Colonic mucosa (tissue), 4 donors: ENCODE results near the gene RASAL2. TPM values are rescaled to one million over a fixed set of nuclear protein-coding genes. Genes with fewer than 3 reads are reported as not detected.

Source experiments
- DNase-seq: peaks from one replicate; pipeline ENCODE4 v3.0.0-alpha.2; 2020
- H3K27ac ChIP-seq: fragments of 200-600 bp; one replicate; pipeline ENCODE4 v1.8.0; 2021
- H3K27me3 ChIP-seq: fragments of 200-600 bp; one replicate; pipeline ENCODE4 v1.8.0; 2021
- H3K36me3 ChIP-seq: fragments of 200-600 bp; one replicate; pipeline ENCODE4 v1.8.0; 2021
- H3K4me1 ChIP-seq: fragments of 200-600 bp; one replicate; pipeline ENCODE4 v1.8.0; 2021; ENCODE audit warnings: mild to moderate bottlenecking
- H3K4me3 ChIP-seq: fragments of 200-600 bp; one replicate; pipeline ENCODE4 v1.8.0; 2021
- H3K9ac ChIP-seq, 2 donors: one replicate each; pipeline ENCODE4 v1.7.0; 2013; ENCODE audit warnings: control low read depth in 2 of 2, low read depth in 2 of 2, low read length in 2 of 2
- H3K9me3 ChIP-seq: fragments of 200-600 bp; one replicate; pipeline ENCODE4 v1.8.0; 2021
- CTCF ChIP-seq: fragments of 200-600 bp; IDR thresholded peaks from one replicate; pipeline ENCODE4 v1.8.0; 2022; ENCODE audit warnings: antibody characterized with exemption, mild to moderate bottlenecking
- intact Hi-C: fragments of 100-400 bp; cut with DNase I; formaldehyde crosslinking; loops from one replicate; pipeline ENCODE4 v1.14.1; 2022
- total RNA-seq, 2 donors: library from RNA; stranded (reverse); fragmentation: NEBNext Ultra II Directional in 1 of 2; extraction: Animal tissue kit (Norgen Biotek cat#: 25700) in 1 of 2; gene quantifications; one replicate each; pipeline ENCODE4 v1.2.1, GENCODE V29; 2021
- donor health status: healthy.
- donor health status: DM: no; HTN: no; CAD: no.
- donor health status: DM: no; HTN: no; CAD: no.

RASAL2 gene
- total RNA-seq, 2 donors from 2014 or later: 9.7 to 11.8 TPM

- H3K27ac ChIP-seq: no peak overlapping the region
Measured at GRCh38 chr1:178155481-178156255, 61.8 kb downstream of the RASAL2 start.

GRCh38 chr1:178160736-178161475 is 67.0 kb downstream of the RASAL2 start:
- no peak overlapping the region for H3K9ac ChIP-seq
- H3K4me1 ChIP-seq: no peaks in the 10 kb centered on the region
- no peak overlapping the region for H3K4me3 ChIP-seq
- TF ChIP-seq CTCF: no peak
- no peaks in the 10 kb centered on the region for H3K9me3 ChIP-seq
- intact Hi-C loops: no loop called here
- H3K27ac ChIP-seq: no peak overlapping the region
- no peak for DNase-seq
- H3K36me3 ChIP-seq: no peaks in the 10 kb centered on the region
- no peaks in the 10 kb centered on the region for H3K27me3 ChIP-seq

More at GRCh38 chr1:178155481-178156255, 61.8 kb downstream of the RASAL2 start:
- DNase-seq: no peak
- intact Hi-C loops: no loop called here
- Histone ChIP-seq H3K36me3 (no peaks in the 10 kb centered on the region), H3K27me3 (no peaks in the 10 kb centered on the region), H3K9me3 (no peaks in the 10 kb centered on the region), H3K9ac (no peak overlapping the region), H3K4me3 (no peak overlapping the region), H3K4me1 (no peaks in the 10 kb centered on the region)
- TF ChIP-seq CTCF: no peak

- H3K27ac ChIP-seq: no peak overlapping the region
- DNase-seq: no peak
- no peaks in the 10 kb centered on the region for H3K9me3 ChIP-seq
- intact Hi-C loops: no loop called here
- H3K9ac ChIP-seq: no peak overlapping the region
- no peaks in the 10 kb centered on the region for H3K4me1 ChIP-seq
- H3K27me3 ChIP-seq: no peaks in the 10 kb centered on the region
- H3K4me3 ChIP-seq: no peak overlapping the region
- no peaks in the 10 kb centered on the region for H3K36me3 ChIP-seq
- no peak for TF ChIP-seq CTCF
Measured at GRCh38 chr1:178161516-178161915, 67.6 kb downstream of the RASAL2 start.

- Histone ChIP-seq H3K27ac (no peak overlapping the region), H3K9me3 (no peaks in the 10 kb centered on the region), H3K4me1 (no peaks in the 10 kb centered on the region), H3K4me3 (no peak overlapping the region), H3K36me3 (no peaks in the 10 kb centered on the region), H3K9ac (no peak overlapping the region), H3K27me3 (no peaks in the 10 kb centered on the region)
- no peak for TF ChIP-seq CTCF
- intact Hi-C loops: no loop called here
- no peak for DNase-seq
Measured at GRCh38 chr1:178165196-178165595, 71.3 kb downstream of the RASAL2 start.

- no peaks in the 10 kb centered on the region for H3K27me3 ChIP-seq
- no peak for TF ChIP-seq CTCF
- no peaks in the 10 kb centered on the region for H3K9me3 ChIP-seq
- H3K4me1 ChIP-seq: no peaks in the 10 kb centered on the region
- no peak overlapping the region for H3K4me3 ChIP-seq
- H3K9ac ChIP-seq: no peak overlapping the region
- DNase-seq: no peak
- H3K27ac ChIP-seq: no peak overlapping the region
- no peaks in the 10 kb centered on the region for H3K36me3 ChIP-seq
- intact Hi-C loops: no loop called here
Measured at GRCh38 chr1:178166429-178167024, 72.6 kb downstream of the RASAL2 start.
